GM20000 (cell line): ENCODE data around the gene C22orf39.

ENCODE experiments used
- DNase-seq: peaks from one replicate; pipeline ENCODE4 v3.0.0; 2012; ENCODE audit warnings: low spot score
- TF ChIP-seq, protein P1 (sequence below): IDR thresholded peaks from 2 replicates; pipeline ENCODE4 v1.5.1; 2012; ENCODE audit warnings: mild to moderate bottlenecking, control low read depth; ENCODE audit errors: extremely low read depth, missing control alignments

C22orf39 gene

DNA sequence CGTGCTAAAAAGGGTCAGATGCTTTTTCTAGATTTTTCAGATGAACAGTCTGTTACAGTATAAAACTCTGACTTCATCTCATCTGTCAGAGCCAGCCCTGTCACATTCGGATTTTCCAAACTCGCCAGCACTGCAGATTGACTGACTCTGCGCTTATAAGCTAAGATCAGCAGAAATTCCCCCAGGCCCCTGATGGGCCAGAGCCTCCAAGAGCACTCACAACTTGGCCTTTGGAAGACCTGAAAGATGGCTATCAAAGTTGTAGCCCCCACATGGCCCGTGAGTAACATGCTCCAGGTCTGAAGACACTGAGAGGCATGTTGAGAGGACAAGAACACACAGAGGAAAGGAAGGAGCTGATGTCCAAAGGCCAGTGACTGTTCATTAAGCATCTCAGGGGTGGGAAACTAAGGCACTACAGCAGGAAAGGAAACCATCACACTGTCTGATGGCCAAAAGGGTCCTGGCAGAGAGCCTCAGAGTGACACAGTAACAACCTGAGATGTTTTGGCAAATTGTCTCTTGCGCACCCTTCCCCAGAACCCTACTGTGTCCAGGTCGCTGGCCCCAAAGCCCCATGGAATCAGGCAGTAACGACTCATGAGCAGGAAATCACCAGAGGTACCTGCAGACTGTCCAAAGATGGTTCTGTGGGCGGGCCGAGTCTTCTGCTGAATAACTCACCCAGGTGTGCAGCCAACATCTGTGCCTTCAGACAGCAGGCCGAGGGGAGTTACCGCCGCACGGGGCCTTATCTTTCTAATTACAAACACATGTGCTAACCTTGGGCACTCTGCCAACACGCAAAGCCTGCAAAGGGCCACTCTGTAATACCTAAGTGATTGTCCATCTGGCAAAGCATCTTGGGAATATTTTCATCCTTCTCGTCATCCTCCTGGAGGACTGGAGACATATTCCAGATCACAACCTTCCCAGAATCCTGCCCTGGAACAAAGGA lies 39.6 kb downstream of the C22orf39 start:
- no peak for DNase-seq
- TF ChIP-seq, protein P1, sequence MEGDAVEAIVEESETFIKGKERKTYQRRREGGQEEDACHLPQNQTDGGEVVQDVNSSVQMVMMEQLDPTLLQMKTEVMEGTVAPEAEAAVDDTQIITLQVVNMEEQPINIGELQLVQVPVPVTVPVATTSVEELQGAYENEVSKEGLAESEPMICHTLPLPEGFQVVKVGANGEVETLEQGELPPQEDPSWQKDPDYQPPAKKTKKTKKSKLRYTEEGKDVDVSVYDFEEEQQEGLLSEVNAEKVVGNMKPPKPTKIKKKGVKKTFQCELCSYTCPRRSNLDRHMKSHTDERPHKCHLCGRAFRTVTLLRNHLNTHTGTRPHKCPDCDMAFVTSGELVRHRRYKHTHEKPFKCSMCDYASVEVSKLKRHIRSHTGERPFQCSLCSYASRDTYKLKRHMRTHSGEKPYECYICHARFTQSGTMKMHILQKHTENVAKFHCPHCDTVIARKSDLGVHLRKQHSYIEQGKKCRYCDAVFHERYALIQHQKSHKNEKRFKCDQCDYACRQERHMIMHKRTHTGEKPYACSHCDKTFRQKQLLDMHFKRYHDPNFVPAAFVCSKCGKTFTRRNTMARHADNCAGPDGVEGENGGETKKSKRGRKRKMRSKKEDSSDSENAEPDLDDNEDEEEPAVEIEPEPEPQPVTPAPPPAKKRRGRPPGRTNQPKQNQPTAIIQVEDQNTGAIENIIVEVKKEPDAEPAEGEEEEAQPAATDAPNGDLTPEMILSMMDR = no peak

DNA sequence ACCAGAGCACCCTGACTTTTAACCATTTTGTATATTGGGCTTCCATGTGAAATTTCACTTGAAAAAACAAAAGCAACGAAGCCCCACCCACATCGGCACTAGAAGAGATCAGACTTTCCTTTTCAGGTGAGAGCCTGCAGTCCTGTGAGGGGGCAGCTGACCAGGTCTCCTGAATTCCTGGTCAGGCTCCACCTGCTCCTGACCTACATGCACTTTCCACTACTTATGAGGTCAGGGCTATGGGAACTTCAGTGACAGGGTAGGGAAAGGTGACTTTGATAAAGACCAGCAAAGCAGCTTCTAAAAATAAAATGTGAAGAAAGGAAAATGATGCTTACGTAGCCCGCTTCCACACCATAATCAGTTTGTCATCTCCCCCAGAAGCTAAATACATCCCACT lies 40.7 kb downstream of the C22orf39 start:
- no peak for DNase-seq
- TF ChIP-seq, protein P1 = no peak

DNA sequence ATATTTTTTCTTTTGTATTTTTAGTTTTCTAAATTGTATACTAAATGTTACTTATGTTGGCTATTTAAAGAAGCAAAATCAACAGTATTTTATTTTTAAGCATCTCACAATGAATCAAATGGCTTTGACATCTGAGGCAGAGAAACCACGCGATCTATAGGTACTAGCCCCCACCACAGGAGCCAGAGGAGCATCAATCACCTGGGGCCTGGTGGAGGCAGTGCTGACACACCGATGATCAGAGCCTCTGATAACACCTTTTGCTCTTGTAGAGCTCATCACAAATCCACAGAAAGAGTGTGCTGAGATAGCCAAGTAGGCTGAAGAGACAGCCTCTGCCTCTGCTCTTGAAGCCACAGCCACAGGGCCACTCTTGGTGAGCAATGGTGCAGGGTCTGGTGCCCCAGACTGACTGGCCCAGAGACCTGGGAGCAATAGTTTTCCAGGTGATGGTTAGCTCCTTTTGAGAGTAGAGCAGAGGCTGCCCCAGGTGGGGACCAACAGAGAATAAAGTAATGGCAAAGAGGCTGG lies 41.2 kb downstream of the C22orf39 start:
- no peak for DNase-seq
- TF ChIP-seq, protein P1 = no peak

DNA sequence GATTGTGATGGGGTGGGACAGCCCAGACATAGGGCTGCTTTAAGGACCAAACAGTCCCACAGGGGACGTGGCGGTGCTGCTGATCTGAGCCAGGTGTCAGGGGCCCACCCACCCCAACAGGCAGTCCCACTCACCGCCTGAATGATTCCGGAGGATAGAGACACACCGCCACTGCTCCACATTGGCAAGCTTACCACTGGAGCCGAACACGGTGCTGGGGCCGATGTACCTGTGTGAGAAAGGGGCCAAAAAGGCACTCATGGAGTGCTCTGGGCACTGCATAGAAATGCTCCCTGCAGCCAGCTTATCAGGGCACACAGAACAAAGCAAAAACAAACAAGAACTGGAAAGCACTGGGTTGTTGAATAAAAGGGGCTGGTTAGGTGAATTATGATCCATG lies 41.9 kb downstream of the C22orf39 start:
- TF ChIP-seq, protein P1 = no peak
- no peak for DNase-seq

DNA sequence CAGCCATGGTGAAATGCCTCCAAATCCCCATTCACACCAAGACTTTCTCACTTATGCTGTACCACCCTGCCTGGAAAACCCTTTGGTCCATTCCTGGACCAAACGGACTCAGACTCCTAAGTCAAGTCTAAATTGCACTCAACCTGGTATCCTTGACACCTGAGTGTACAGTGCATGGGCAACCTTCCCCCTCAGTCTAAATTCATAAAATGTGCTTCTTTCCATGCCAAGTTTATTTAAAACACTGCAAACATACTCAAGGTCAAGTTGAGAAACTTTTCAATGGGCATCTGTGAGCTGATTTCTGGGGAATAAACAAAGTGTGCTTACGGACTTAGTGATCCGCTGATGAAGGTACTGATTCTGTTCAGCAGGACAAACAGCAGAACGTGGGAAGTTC lies 42.4 kb downstream of the C22orf39 start:
- TF ChIP-seq, protein P1 = no peak
- no peak for DNase-seq

DNA sequence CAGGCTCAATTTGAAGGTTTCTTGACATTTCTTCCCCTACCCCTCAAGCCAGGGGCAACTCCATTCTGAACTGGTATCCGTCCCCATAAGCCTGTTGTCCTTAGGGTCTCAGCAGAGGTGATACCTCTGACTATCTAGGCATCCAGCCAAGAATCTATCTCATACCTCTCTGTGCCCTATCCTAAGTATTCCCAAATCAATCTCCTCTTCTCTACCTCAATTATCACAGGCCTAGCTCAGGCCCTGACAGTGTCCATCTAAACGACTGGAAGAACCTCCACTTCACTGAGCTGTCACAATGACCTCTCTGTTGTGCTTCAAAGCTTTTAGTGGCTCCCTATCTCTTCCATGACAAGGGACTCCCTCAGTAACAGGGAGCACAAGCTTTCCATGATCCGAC lies 42.8 kb downstream of the C22orf39 start:
- TF ChIP-seq, protein P1 = no peak
- no peak for DNase-seq

DNA sequence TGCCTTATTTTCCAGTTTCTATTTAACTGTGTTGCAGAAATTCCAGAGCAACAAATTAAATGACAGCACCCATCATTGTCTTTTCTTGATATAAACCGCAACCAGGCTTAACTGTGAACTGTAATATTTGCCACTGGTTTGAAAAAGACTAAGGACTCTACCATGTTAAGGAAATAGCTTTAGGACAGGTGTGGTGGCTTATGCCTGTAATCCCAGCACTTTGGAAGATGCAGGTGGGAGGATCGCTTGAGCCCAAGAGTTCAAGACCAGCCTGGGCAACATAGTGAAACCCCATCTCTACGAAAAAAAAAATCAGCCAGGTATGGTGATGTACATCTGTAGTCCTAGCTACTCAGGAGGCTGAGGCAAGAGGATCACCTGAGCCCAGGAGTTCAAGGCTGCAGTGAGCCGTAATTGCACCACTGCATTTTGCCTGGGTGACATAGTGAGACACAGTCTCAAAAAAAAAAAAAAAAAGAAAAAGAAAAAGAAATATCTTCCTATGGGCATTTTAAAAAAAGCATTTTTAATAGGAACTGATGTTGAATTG lies 44.8 kb downstream of the C22orf39 start:
- no peak for DNase-seq
- TF ChIP-seq, protein P1 = no peak
